ENCODE measurements around the gene ESYT2.
A peak's percentile ranks its signal among the peaks of the same experiment; 100 is the strongest.

- TF ChIP-seq POLR2AphosphoS5 (IDR thresholded peaks at IDR 0.05) (no peak), CTCF (IDR thresholded peaks at IDR 0.05) (peak in 1 of 4 experiments; percentile 47), POLR2A (IDR thresholded peaks at IDR 0.05) (no peak), EP300 (IDR thresholded peaks at IDR 0.05) (no peak)
Measured at GRCh38 chr7:158760936-158761335, 68.4 kb downstream of the ESYT2 start.
